Muscle of arm (tissue), 14 donors: ENCODE data around the gene ERO1A. TPM values are rescaled to one million over a fixed set of nuclear protein-coding genes. Genes with fewer than 3 reads are reported as not detected.
"Not testable (repeated sequence)": the region's sequence is repeated elsewhere in the genome, so short reads cannot be mapped to it uniquely, and the experiment has no call there.

Experiments used
- DNase-seq: peaks from one replicate; pipeline ENCODE4 v3.0.0-alpha.2; 2013
- long read RNA-seq, 11 donors: transcript quantifications; one replicate each; lab custom pipeline, GENCODE V29; 2026
- polyA plus RNA-seq, 12 donors: library from polyadenylated mRNA; unstranded; fragments of 120-200 nt; gene quantifications; one replicate each; pipeline ENCODE4 v1.2.1, GENCODE V29; 2013; ENCODE audit not compliant: insufficient read length in 12 of 12

The ERO1A gene, protein sequence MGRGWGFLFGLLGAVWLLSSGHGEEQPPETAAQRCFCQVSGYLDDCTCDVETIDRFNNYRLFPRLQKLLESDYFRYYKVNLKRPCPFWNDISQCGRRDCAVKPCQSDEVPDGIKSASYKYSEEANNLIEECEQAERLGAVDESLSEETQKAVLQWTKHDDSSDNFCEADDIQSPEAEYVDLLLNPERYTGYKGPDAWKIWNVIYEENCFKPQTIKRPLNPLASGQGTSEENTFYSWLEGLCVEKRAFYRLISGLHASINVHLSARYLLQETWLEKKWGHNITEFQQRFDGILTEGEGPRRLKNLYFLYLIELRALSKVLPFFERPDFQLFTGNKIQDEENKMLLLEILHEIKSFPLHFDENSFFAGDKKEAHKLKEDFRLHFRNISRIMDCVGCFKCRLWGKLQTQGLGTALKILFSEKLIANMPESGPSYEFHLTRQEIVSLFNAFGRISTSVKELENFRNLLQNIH
- polyA plus RNA-seq = 10 to 100 TPM in 11 of 12 donors, not detected in 1; 10.5 to 24.8 (median 19.4) TPM
- long read RNA-seq, donor 1, partial matches to known transcripts = 135 of 189 reads
- long read RNA-seq, donor 1, other reads (novel, unspliced or antisense) = 53 of 189 reads
- long read RNA-seq, donor 2, partial matches to known transcripts = 123 of 205 reads
- long read RNA-seq, donor 2, other reads (novel, unspliced or antisense) = 81 of 205 reads
- long read RNA-seq, donor 3 = 0 reads
- long read RNA-seq, donor 4, partial matches to known transcripts = 0 of 1 reads
- long read RNA-seq, donor 4, other reads (novel, unspliced or antisense) = 0 of 1 reads
- long read RNA-seq, donor 5, partial matches to known transcripts = 7 of 8 reads
- long read RNA-seq, donor 5, other reads (novel, unspliced or antisense) = 0 of 8 reads
- long read RNA-seq, donor 6 = 0 reads
- long read RNA-seq, donor 7 = 0 reads
- long read RNA-seq, donor 8, partial matches to known transcripts = 6 of 6 reads
- long read RNA-seq, donor 8, other reads (novel, unspliced or antisense) = 0 of 6 reads
- long read RNA-seq, donor 9, partial matches to known transcripts = 113 of 162 reads
- long read RNA-seq, donor 9, other reads (novel, unspliced or antisense) = 49 of 162 reads
- long read RNA-seq, donor 10, partial matches to known transcripts = 0 of 1 reads
- long read RNA-seq, donor 10, other reads (novel, unspliced or antisense) = 0 of 1 reads
- long read RNA-seq, donor 11, partial matches to known transcripts = 0 of 1 reads
- long read RNA-seq, donor 11, other reads (novel, unspliced or antisense) = 0 of 1 reads

GRCh38 chr14:52695481-52696091, at the start of gene ERO1A:
TSS of gene ERO1A (minus strand) at chr14:52695558. CDS start at chr14:52695481, 77 bp downstream.
- DNase-seq = peak; percentile 66

GRCh38 chr14:52741865-52742264, 46.5 kb upstream of the ERO1A start:
- DNase-seq = no peak

DNA sequence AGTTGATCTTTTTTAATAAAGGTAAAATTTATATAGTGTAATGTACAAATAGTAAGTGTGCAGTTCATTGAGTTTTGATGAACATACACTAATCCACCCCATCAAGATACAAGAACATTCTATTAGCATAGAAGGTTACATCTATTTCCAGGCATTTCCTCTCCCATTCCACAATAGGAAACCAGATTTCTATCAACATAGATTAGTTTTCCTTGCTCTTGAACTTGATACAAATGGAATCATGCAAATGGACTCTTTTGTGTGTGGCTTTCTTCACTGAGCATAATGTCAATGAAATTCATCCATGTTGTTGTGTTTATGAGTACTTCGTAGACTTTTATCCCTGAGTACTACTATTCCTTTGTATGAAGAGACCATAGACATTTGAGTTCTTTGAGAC, 45.4 kb upstream of the ERO1A start:
- no peak for DNase-seq

DNA sequence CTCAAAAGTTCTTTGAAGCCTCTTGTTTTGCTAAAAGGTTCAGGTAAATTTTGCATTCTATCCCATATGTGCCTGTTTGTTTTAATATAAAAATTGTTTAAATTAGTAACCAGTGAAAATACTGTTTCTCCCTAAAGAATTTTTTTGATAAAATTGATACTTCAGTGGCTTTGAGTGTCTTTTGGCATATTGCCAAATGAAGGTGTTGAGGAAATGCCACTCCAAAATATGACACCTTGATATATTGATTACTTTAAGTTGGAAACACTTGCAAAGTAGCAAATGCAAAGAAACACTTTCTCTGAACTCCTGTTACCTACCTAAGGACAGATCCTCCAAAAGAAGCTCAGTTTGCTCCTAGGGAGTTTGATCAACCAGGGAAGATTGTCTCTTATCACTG, 43.1 kb upstream of the ERO1A start:
- DNase-seq = no peak

DNA sequence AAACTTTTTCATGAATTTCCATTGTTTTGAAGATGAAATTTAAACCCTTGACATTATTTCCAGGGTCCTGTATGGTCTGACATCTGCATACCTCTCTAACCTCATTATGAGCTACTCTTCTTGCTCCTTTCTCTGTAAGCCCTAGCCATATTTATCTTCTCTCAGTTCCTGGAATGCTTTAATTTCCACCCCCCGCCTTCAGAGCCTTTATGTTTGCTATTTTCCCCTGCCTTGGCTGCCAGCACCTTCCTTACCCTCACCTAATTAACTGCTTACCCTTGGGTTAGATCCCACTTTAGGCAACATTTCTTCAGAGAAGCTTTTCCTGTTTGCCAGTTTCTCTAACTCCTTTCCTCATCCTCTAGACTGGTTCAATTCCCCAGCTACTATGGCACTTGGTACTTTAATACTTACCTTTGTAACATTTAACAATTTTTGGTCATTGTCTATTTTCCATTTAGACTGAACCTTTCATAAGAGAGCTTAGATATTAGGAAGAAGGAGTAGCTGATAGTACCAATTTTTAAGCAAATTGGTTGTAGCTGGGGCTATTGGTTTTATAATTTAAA, 40.6 kb upstream of the ERO1A start:
- DNase-seq = no peak

- DNase-seq = no peak
Observed at GRCh38 chr14:52733824-52734223, 38.5 kb upstream of the ERO1A start.

- peak; percentile 42 for DNase-seq
Observed at GRCh38 chr14:52730709-52731111, 35.4 kb upstream of the ERO1A start.

GRCh38 chr14:52729925-52730708, 34.8 kb upstream of the ERO1A start, which contains the start of gene STYX:
TSS of gene STYX (plus strand) at chr14:52730166. CDS start at chr14:52730475, 309 bp downstream.
- DNase-seq = peak; percentile 97

- DNase-seq = no peak
Observed at GRCh38 chr14:52729585-52729924, 34.2 kb upstream of the ERO1A start.

DNA sequence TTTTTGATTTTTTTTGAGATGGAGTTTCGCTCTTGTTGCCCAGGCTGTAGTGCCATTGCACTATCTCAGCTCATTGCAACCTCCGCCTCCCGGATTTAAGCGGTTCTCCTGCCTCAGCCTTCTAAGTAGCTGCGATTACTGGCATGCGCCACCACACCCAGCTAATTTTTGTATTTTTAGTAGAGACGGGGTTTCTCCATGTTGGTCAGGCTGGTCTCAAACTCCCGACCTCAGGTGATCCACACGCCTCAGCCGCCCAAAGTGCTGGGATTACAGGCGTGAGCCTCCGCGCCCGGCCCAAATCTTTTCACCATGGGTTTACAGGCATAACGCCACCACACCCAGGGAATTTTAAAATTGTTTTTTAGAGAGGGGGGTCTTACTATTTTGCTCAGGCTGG, 33.7 kb upstream of the ERO1A start:
- DNase-seq = not testable (repeated sequence)

- not testable (repeated sequence) for DNase-seq
Observed at GRCh38 chr14:52727509-52727908, 32.2 kb upstream of the ERO1A start.

DNA sequence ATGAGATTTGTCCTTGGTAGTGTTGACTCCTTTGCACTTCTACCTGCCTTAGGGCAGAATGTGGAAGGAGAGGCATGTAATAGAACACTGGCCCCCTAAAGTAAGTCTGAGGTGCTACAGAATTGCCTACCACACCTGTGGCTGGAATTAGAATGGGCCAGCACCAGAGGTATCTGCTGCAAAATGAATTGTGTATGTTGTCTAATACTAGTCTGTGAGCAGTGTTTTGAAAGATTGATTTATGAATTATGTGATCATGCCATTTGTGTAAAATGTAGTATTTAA, 28.9 kb upstream of the ERO1A start:
- no peak for DNase-seq

GRCh38 chr14:52723514-52724359, 28.4 kb upstream of the ERO1A start:
- DNase-seq = no peak

GRCh38 chr14:52716155-52716554, 20.8 kb upstream of the ERO1A start:
- no peak for DNase-seq

GRCh38 chr14:52711666-52712065, 16.3 kb upstream of the ERO1A start:
- no peak for DNase-seq

DNA sequence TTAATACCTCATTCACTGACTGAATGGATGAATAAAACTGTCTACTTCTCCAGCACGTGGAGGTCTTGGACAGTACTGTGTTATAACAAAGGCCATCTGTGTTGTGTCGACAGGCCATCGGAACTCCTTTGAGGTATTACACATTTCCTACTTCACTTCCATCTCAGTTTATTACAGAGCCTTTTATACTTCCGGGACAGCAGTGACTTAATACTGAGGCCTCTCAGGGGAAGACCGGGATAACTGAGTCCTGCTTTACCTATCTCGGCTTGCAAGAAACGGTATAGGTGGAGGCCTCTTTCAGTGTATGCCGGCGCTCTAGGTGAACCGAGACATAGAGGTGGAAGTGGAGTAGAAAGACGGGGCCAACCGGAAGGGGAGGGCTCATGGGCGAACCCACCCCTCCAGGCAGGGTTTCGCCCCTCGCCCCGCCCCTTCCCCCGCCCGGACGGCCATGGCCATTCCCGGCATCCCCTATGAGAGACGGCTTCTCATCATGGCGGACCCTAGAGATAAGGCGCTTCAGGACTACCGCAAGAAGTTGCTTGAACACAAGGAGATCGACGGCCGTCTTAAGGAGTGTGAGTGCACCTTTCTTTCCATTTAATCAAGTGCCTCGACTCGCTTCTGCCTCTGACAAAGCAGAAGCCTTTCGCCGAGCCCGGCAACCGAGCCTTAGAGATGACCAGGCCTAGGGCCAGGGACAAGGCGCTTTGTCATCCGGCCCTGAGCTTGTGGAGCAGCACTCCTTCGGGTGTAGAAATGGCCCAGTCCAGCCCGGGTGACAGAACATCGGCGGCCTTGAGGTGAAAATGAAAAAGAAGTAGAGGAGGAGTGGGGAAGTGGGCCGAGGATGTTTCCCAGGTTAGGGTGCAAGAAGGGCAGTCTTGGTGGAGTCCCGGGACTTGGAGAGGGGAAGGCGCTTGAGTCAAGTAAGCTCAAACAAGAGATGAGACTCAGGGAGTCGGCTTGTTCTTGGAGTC, 11.7 kb upstream of the ERO1A start, which contains the start of gene PSMC6:
PSMC6 (plus strand) TSS at position 477 of the 983 bp plus-strand sequence; CDS start at position 497, 20 bp downstream.
- peak; percentile 96 for DNase-seq

- no peak for DNase-seq
Observed at GRCh38 chr14:52706286-52706685, 10.9 kb upstream of the ERO1A start.

- DNase-seq = no peak
Observed at GRCh38 chr14:52703664-52704063, 8.3 kb upstream of the ERO1A start.
